Femur (tissue), 1 donor: ENCODE results near the gene LRRC2.

ENCODE experiments used
- DNase-seq: peaks from one replicate; pipeline ENCODE4 v3.0.0-alpha.2; 2017

Gene LRRC2

GRCh38 chr3:46471371-46471914 lies 94.7 kb downstream of the LRRC2 start:
- DNase-seq, result no peak

- DNase-seq, result no peak
These were observed 95.3 kb downstream of the LRRC2 start for GRCh38 chr3:46470831-46471230.

- no peak for DNase-seq
These were observed 96.3 kb downstream of the LRRC2 start for GRCh38 chr3:46469680-46470357.

GRCh38 chr3:46468753-46469600 lies 97.1 kb downstream of the LRRC2 start:
- DNase-seq, result no peak

- DNase-seq, result no peak
These were observed 98.5 kb downstream of the LRRC2 start for GRCh38 chr3:46467562-46467961.

- DNase-seq, result no peak
These were observed 99.2 kb downstream of the LRRC2 start for GRCh38 chr3:46466871-46467403.

- no peak for DNase-seq
These were observed 99.8 kb downstream of the LRRC2 start for GRCh38 chr3:46466273-46466672.
